ENCODE results near the gene MYO1H.

MYO1H gene

GRCh38 chr12:109493090-109493489, 145.4 kb downstream of the MYO1H start:
- TF ChIP-seq REST (IDR thresholded peaks at IDR 0.05; ENCODE audit: low read depth) (no peak), ZBTB7A (IDR thresholded peaks at IDR 0.05; ENCODE audit: low read depth) (no peak), FOXM1 (IDR thresholded peaks at IDR 0.05; ENCODE audit: borderline replicate concordance, low read depth) (no peak)

DNA sequence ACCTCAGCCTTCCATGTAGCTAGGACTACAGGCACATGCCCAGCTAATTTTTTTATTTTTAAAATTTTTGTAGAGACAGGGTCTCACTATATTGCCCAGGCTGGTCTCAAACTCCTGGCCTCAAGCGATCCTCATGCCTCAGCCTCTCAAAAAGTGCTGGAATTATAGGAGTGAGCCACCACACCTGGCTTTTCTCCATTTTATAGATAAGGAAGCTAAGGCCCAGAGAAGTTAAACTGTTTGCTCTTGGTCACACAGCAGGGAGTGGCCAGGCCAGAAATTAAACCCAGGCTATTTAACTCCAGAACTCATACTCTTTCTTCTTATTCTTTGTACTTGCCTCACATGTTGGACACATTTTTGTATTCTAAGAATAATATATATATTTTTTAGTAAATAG, 146.2 kb downstream of the MYO1H start:
- TF ChIP-seq NFIC (IDR thresholded peaks at IDR 0.05): no peak
- no peak for TF ChIP-seq USF1 (IDR thresholded peaks at IDR 0.05)
- no peak for TF ChIP-seq TAF1 (IDR thresholded peaks at IDR 0.05; ENCODE audit: low read depth)
- no peak for TF ChIP-seq EP300 (IDR thresholded peaks at IDR 0.05; ENCODE audit: borderline replicate concordance)
- no peak for TF ChIP-seq ZBTB7A (IDR thresholded peaks at IDR 0.05; ENCODE audit: low read depth)

DNA sequence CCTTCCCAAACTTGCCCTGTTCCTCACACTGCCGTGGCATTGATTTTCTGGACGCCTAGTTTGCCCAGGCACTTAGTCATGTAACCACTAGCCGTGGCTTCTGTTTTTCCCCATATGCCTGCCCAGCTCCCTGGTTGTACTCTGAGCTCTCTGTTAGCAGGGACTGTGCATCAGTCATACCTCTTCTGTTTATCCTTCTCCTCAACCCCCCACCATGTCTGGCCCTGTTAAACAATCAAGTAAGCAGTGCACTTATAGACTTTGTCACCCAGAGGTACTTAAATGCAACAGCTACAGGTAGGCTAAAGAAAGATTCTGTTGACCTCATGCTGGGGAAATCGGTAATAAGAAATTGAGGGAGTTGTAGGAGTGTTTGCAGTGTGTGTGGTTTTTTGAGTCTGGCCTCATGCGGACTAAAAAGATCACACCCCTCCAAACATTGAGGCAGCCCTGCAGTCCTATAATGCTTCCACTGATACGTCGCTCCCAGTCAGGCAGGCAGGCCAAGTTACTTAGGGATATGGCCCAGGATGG, 146.7 kb downstream of the MYO1H start:
- no peak for TF ChIP-seq REST (IDR thresholded peaks at IDR 0.05; ENCODE audit: low read depth)
- no peak for TF ChIP-seq FOXM1 (IDR thresholded peaks at IDR 0.05; ENCODE audit: borderline replicate concordance, low read depth)
- TF ChIP-seq RAD21 (IDR thresholded peaks at IDR 0.05; ENCODE audit: low read depth): no peak
- TF ChIP-seq EP300 (IDR thresholded peaks at IDR 0.05; ENCODE audit: borderline replicate concordance): no peak
- no peak for TF ChIP-seq USF1 (IDR thresholded peaks at IDR 0.05)
- no peak for TF ChIP-seq YY1 (IDR thresholded peaks at IDR 0.05; ENCODE audit: low read depth)
- no peak for TF ChIP-seq CREB1 (IDR thresholded peaks at IDR 0.05; ENCODE audit: low read depth)
- no peak for TF ChIP-seq ZBTB7A (IDR thresholded peaks at IDR 0.05; ENCODE audit: low read depth)
- no peak for TF ChIP-seq TCF12 (IDR thresholded peaks at IDR 0.05; ENCODE audit: low read depth)
- no peak for TF ChIP-seq NFIC (IDR thresholded peaks at IDR 0.05)
- TF ChIP-seq, protein P1, sequence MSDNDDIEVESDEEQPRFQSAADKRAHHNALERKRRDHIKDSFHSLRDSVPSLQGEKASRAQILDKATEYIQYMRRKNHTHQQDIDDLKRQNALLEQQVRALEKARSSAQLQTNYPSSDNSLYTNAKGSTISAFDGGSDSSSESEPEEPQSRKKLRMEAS (IDR thresholded peaks at IDR 0.05): no peak
- TF ChIP-seq TAF1 (IDR thresholded peaks at IDR 0.05; ENCODE audit: low read depth): no peak
- no peak for TF ChIP-seq CEBPB (IDR thresholded peaks at IDR 0.05)
- TF ChIP-seq EGR1 (IDR thresholded peaks at IDR 0.05): no peak
- no peak for TF ChIP-seq TEAD4 (IDR thresholded peaks at IDR 0.05)

GRCh38 chr12:109495012-109495411, 147.3 kb downstream of the MYO1H start:
- no peak for TF ChIP-seq NFIC (IDR thresholded peaks at IDR 0.05)
- TF ChIP-seq YY1 (IDR thresholded peaks at IDR 0.05; ENCODE audit: low read depth): no peak
- TF ChIP-seq TCF12 (IDR thresholded peaks at IDR 0.05; ENCODE audit: low read depth): no peak
- TF ChIP-seq ZBTB7A (IDR thresholded peaks at IDR 0.05; ENCODE audit: low read depth): no peak
- TF ChIP-seq, protein P1 (IDR thresholded peaks at IDR 0.05): no peak
- no peak for TF ChIP-seq CREB1 (IDR thresholded peaks at IDR 0.05; ENCODE audit: low read depth)
- no peak for TF ChIP-seq FOXM1 (IDR thresholded peaks at IDR 0.05; ENCODE audit: borderline replicate concordance, low read depth)
- TF ChIP-seq CEBPB (IDR thresholded peaks at IDR 0.05): no peak
- TF ChIP-seq TEAD4 (IDR thresholded peaks at IDR 0.05): no peak
- no peak for TF ChIP-seq RAD21 (IDR thresholded peaks at IDR 0.05; ENCODE audit: low read depth)
- no peak for TF ChIP-seq TAF1 (IDR thresholded peaks at IDR 0.05; ENCODE audit: low read depth)
- no peak for TF ChIP-seq USF1 (IDR thresholded peaks at IDR 0.05)

DNA sequence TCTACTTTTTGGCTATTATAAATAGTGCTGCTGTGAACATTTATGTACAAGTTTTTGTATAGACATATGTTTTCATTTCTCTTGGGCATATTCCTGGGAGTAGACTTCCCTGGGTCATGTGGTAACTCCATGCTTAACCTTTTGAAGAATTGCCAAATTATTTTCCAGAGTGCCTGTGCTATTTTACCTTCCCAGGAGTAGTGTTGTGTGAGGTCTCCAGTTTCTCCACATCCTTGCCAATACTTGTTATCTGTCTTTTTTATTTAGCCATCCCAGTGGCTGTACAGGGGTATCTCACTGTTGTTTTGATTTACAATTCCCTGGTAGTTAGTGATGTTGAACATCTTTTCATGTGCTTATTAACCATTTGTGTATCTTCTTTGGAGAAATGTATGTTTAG, 148.6 kb downstream of the MYO1H start:
- TF ChIP-seq EGR1 (IDR thresholded peaks at IDR 0.05) (no peak), CREB1 (IDR thresholded peaks at IDR 0.05; ENCODE audit: low read depth) (no peak), YY1 (IDR thresholded peaks at IDR 0.05; ENCODE audit: low read depth) (no peak), RAD21 (IDR thresholded peaks at IDR 0.05; ENCODE audit: low read depth) (no peak), USF1 (IDR thresholded peaks at IDR 0.05) (no peak), NFIC (IDR thresholded peaks at IDR 0.05) (no peak)

GRCh38 chr12:109497675-109498074, 150.0 kb downstream of the MYO1H start:
- no peak for TF ChIP-seq YY1 (IDR thresholded peaks at IDR 0.05; ENCODE audit: low read depth)
- TF ChIP-seq TCF12 (IDR thresholded peaks at IDR 0.05; ENCODE audit: low read depth): no peak
- no peak for TF ChIP-seq TEAD4 (IDR thresholded peaks at IDR 0.05)
- TF ChIP-seq CEBPB (IDR thresholded peaks at IDR 0.05): no peak
- TF ChIP-seq ZBTB7A (IDR thresholded peaks at IDR 0.05; ENCODE audit: low read depth): no peak
- no peak for TF ChIP-seq NFIC (IDR thresholded peaks at IDR 0.05)
- no peak for TF ChIP-seq CREB1 (IDR thresholded peaks at IDR 0.05; ENCODE audit: low read depth)
- no peak for TF ChIP-seq FOXM1 (IDR thresholded peaks at IDR 0.05; ENCODE audit: borderline replicate concordance, low read depth)
- no peak for TF ChIP-seq TAF1 (IDR thresholded peaks at IDR 0.05; ENCODE audit: low read depth)
- TF ChIP-seq USF1 (IDR thresholded peaks at IDR 0.05): no peak
- TF ChIP-seq, protein P1 (IDR thresholded peaks at IDR 0.05): no peak
